Pancreas (tissue), 10 donors: ENCODE measurements around the gene INSC. TPM values are rescaled to one million over a fixed set of nuclear protein-coding genes. Genes with fewer than 3 reads are reported as not detected.

Experiments used
- ATAC-seq, 4 donors: fragments of 200-7000 bp; cut with Tn5 transposase; one replicate each; pipeline versions ENCODE4 v1.8.0 to v1.9.1; 2020; ENCODE audit warnings: mild to moderate bottlenecking in 4 of 4, moderate library complexity in 4 of 4
- DNase-seq, 6 donors: peaks; one replicate each; pipeline ENCODE4 v3.0.0-alpha.2; 2020
- FAIRE-seq: peaks from 2 replicates; lab custom pipeline; 2012; peaks lifted over from hg19 to GRCh38; lab: Jason Lieb, UNC
- H3K27ac ChIP-seq, 4 donors: fragments of 200-600 bp; sonication (generic); 1 replicate in 3 of 4; 2 replicates in 1 of 4; pipeline versions ENCODE4 v1.5.0 to v1.8.0; 2020
- H3K27me3 ChIP-seq, 4 donors: fragments of 200-600 bp; one replicate each; pipeline ENCODE4 v1.8.0; 2021
- H3K36me3 ChIP-seq, 3 donors: fragments of 200-600 bp; sonication (generic) in 1 of 3; one replicate each; pipeline versions ENCODE4 v1.5.0 to v1.8.0; 2020 to 2021
- H3K4me1 ChIP-seq, 3 donors: fragments of 200-600 bp; one replicate each; pipeline ENCODE4 v1.8.0; 2021
- H3K4me3 ChIP-seq, 4 donors: fragments of 200-600 bp; sonication (generic) in 2 of 4; one replicate each; pipeline versions ENCODE4 v1.5.0 to v1.8.0; 2020 to 2021
- H3K9me3 ChIP-seq, 4 donors: fragments of 200-600 bp; one replicate each; pipeline ENCODE4 v1.8.0; 2021
- CTCF ChIP-seq, 4 donors: fragments of 200-600 bp; sonication (generic) in 3 of 4; IDR thresholded peaks; one replicate each; pipeline versions ENCODE4 v1.5.0 to v1.8.0; 2021; ENCODE audit warnings: antibody characterized with exemption in 4 of 4
- WGBS, 2 donors: extraction: QIAGEN DNeasy Blood & Tissue Kit; methylation state at CpG; one replicate each; pipeline ENCODE4 v1.1.7; 2013; 5-methylcytosine and 5-hydroxymethylcytosine counted together
- intact Hi-C, 3 donors: fragments of 100-400 bp; cut with DNase I; formaldehyde crosslinking; loops; one replicate each; pipeline versions ENCODE4 v1.11.1 to v1.14.2; 2022
- polyA plus RNA-seq, 2 donors: library from polyadenylated mRNA; stranded (reverse); fragments of 200-250 nt; gene quantifications; one replicate each; pipeline ENCODE4 v1.2.3, GENCODE V29; 2013
- total RNA-seq, 6 donors: library from RNA; stranded (reverse); fragmentation: NEBNext Ultra II Directional in 4 of 6; extraction: Animal tissue kit (Norgen Biotek cat#: 25700) in 4 of 6; gene quantifications; one replicate each; pipeline versions ENCODE4 v1.2.1 to v1.2.4, GENCODE V29; 2021 to 2023
- donor health status: healthy with polysubstance abuse.
- donor health status: DM: no; HTN: no; CAD: no; lungs with moderate emphysema.
- donor health status: DM: no; HTN: no; CAD: no.
- donor health status: control.
- donor health status: control.
- donor health status: Bipolar disorder and iron deficiency.
- donor health status: DM: yes; HTN: yes; CAD: no.
- donor health status: DM: no; HTN: no; CAD: no.
- donor health status: DM: no; HTN: no; CAD: no.
- donor health status: DM: yes; HTN: yes; CAD: no.

INSC gene
- total and polyA plus RNA-seq, 8 donors: 0.50 to 1.6 (median 0.57) TPM

- intact Hi-C loops: no loop called here
- no peak overlapping the region for H3K4me3 ChIP-seq
- H3K27ac ChIP-seq: no peak overlapping the region
- no peak for FAIRE-seq
- no peaks in the 10 kb centered on the region for H3K36me3 ChIP-seq
- no peaks in the 10 kb centered on the region for H3K27me3 ChIP-seq
- no peak for TF ChIP-seq CTCF (IDR thresholded peaks at IDR 0.05)
- no peak for ATAC-seq
- no peaks in the 10 kb centered on the region for H3K4me1 ChIP-seq
- H3K9me3 ChIP-seq: no peaks in the 10 kb centered on the region
- 88% methylated on average over 1 of the region's 1 CpG for WGBS, 2 donors
- DNase-seq: no peak
Observed at GRCh38 chr11:15123849-15124248, 9.1 kb downstream of the INSC start.

- H3K36me3 ChIP-seq: no peaks in the 10 kb centered on the region
- no peak for DNase-seq
- H3K4me1 ChIP-seq: no peaks in the 10 kb centered on the region
- H3K4me3 ChIP-seq: no peak overlapping the region
- ATAC-seq: no peak
- H3K9me3 ChIP-seq: no peaks in the 10 kb centered on the region
- no peak for TF ChIP-seq CTCF (IDR thresholded peaks at IDR 0.05)
- intact Hi-C loops: no loop called here
- H3K27me3 ChIP-seq: no peaks in the 10 kb centered on the region
- FAIRE-seq: no peak
- 69 to 84% methylated on average over 2 of the region's 2 CpGs for WGBS, 2 donors
- H3K27ac ChIP-seq: no peak overlapping the region
Observed at GRCh38 chr11:15124528-15124927, 9.8 kb downstream of the INSC start.

- FAIRE-seq: no peak
- ATAC-seq: no peak
- no peaks in the 10 kb centered on the region for H3K9me3 ChIP-seq
- no peak for TF ChIP-seq CTCF (IDR thresholded peaks at IDR 0.05)
- no peak overlapping the region for H3K27ac ChIP-seq
- DNase-seq: no peak
- no peaks in the 10 kb centered on the region for H3K27me3 ChIP-seq
- H3K36me3 ChIP-seq: no peaks in the 10 kb centered on the region
- no peak overlapping the region for H3K4me3 ChIP-seq
- intact Hi-C loops: no loop called here
- no peaks in the 10 kb centered on the region for H3K4me1 ChIP-seq
- 82 to 88% methylated on average over 6 of the region's 6 CpGs for WGBS, 2 donors
Observed at GRCh38 chr11:15127341-15127740, 12.6 kb downstream of the INSC start.

- 80 to 86% methylated on average over 2 of the region's 2 CpGs for WGBS, 2 donors
- H3K27me3 ChIP-seq: no peaks in the 10 kb centered on the region
- H3K36me3 ChIP-seq: no peaks in the 10 kb centered on the region
- FAIRE-seq (no peak), DNase-seq (no peak), ATAC-seq (no peak)
- TF ChIP-seq CTCF (IDR thresholded peaks at IDR 0.05): no peak
- no peak overlapping the region for H3K27ac ChIP-seq
- no peaks in the 10 kb centered on the region for H3K4me1 ChIP-seq
- no peak overlapping the region for H3K4me3 ChIP-seq
- intact Hi-C loops: no loop called here
- no peaks in the 10 kb centered on the region for H3K9me3 ChIP-seq
Observed at GRCh38 chr11:15128621-15129020, 13.9 kb downstream of the INSC start.

GRCh38 chr11:15136166-15136565, 21.4 kb downstream of the INSC start:
- no peaks in the 10 kb centered on the region for H3K9me3 ChIP-seq
- H3K27me3 ChIP-seq: no peaks in the 10 kb centered on the region
- H3K4me3 ChIP-seq: no peak overlapping the region
- WGBS, 2 donors: 98 to 100% methylated on average over 1 of the region's 1 CpG
- intact Hi-C loops: no loop called here
- FAIRE-seq: no peak
- no peak for ATAC-seq
- DNase-seq: no peak
- H3K27ac ChIP-seq: no peak overlapping the region
- no peaks in the 10 kb centered on the region for H3K4me1 ChIP-seq
- no peak for TF ChIP-seq CTCF (IDR thresholded peaks at IDR 0.05)
- H3K36me3 ChIP-seq: no peaks in the 10 kb centered on the region
